PC-9 (cell line): Measurements from ENCODE around the gene C3orf18.

Source experiments
- CTCF ChIP-seq: fragments of 200-600 bp; sonication (generic); conservative IDR thresholded peaks from 2 replicates; pipeline ENCODE4 v1.6.1; 2017; ENCODE audit warnings: mixed run types, antibody characterized with exemption, mild to moderate bottlenecking, moderate library complexity
- EZH2 ChIP-seq: fragments of 200-600 bp; sonication (generic); IDR thresholded peaks from 2 replicates; pipeline ENCODE4 v1.8.0; 2017; ENCODE audit warnings: antibody characterized with exemption, low read depth

- no peak for TF ChIP-seq CTCF
- TF ChIP-seq EZH2: no peak
Measured at GRCh38 chr3:50530001-50530970, 37.3 kb downstream of the C3orf18 start.
